Fibroblast of lung (primary cell): ENCODE results near the gene COL8A2. TPM values are rescaled to one million over a fixed set of nuclear protein-coding genes. Genes with fewer than 3 reads are reported as not detected.

ENCODE experiments used
- DNase-seq, 2 donors: peaks; one replicate each; pipeline versions ENCODE4 v3.0.0 to v3.0.0-alpha.2; 2010; ENCODE audit warnings: low read depth in 2 of 2
- H2AFZ ChIP-seq: 2 replicates; pipeline ENCODE4 v1.5.1; 2012; ENCODE audit warnings: low read length, control low read depth, inconsistent platforms
- H3K27ac ChIP-seq: 2 replicates; pipeline ENCODE4 v1.5.1; 2011; ENCODE audit warnings: low read length, control low read depth; ENCODE audit not compliant: insufficient read depth
- H3K27me3 ChIP-seq: 2 replicates; pipeline ENCODE4 v1.5.1; 2011; ENCODE audit warnings: mild to moderate bottlenecking, low read length; ENCODE audit not compliant: control insufficient read depth, insufficient read depth
- H3K36me3 ChIP-seq: 2 replicates; pipeline ENCODE4 v1.5.1; 2011; ENCODE audit warnings: low read length; ENCODE audit not compliant: control insufficient read depth, insufficient read depth
- H3K4me1 ChIP-seq: 2 replicates; pipeline ENCODE4 v1.5.1; 2011; ENCODE audit warnings: low read length; ENCODE audit not compliant: control insufficient read depth, insufficient read depth; ENCODE audit errors: extremely low read depth
- H3K4me2 ChIP-seq: 2 replicates; pipeline ENCODE4 v1.5.1; 2011; ENCODE audit warnings: low read length, control low read depth; ENCODE audit not compliant: insufficient read depth; ENCODE audit errors: extremely low read depth
- H3K4me3 ChIP-seq, 4 experiments: fragments of 200-600 bp in 1 of 4; sonication (generic) in 1 of 4; replicated peaks in 1 of 4; 2 replicates each; pipeline ENCODE4 v1.5.1; 2011 to 2016; ENCODE audit warnings: low read length in 4 of 4, low read depth in 3 of 4, mild to moderate bottlenecking in 3 of 4, control low read depth in 2 of 4, inconsistent platforms in 1 of 4, mixed read lengths in 1 of 4; ENCODE audit not compliant: insufficient read depth in 1 of 4; ENCODE audit errors: control extremely low read depth in 1 of 4
- H3K79me2 ChIP-seq: 2 replicates; pipeline ENCODE4 v1.5.1; 2012; ENCODE audit warnings: mild to moderate bottlenecking, low read length, inconsistent platforms; ENCODE audit not compliant: control insufficient read depth, insufficient read depth
- H3K9ac ChIP-seq: 2 replicates; pipeline ENCODE4 v1.5.1; 2011; ENCODE audit warnings: mild to moderate bottlenecking, low read length, control low read depth; ENCODE audit not compliant: insufficient read depth
- H3K9me3 ChIP-seq: 2 replicates; pipeline ENCODE4 v1.5.1; 2012; ENCODE audit warnings: low read depth, low read length; ENCODE audit not compliant: control insufficient read depth, insufficient read depth
- H4K20me1 ChIP-seq: 2 replicates; pipeline ENCODE4 v1.5.1; 2011; ENCODE audit warnings: low read length; ENCODE audit not compliant: control insufficient read depth, insufficient read depth; ENCODE audit errors: extremely low read depth
- CTCF ChIP-seq, 2 donors: IDR thresholded peaks in 1 of 2; conservative IDR thresholded peaks in 1 of 2; 1 replicate in 1 of 2; 2 replicates in 1 of 2; pipeline ENCODE4 v1.5.1; 2011 to 2012; ENCODE audit warnings: low read length in 2 of 2, control low read depth in 1 of 2, inconsistent platforms in 1 of 2, low read depth in 1 of 2, mild to moderate bottlenecking in 1 of 2
- EZH2 ChIP-seq: IDR thresholded peaks from 2 replicates; pipeline ENCODE4 v1.5.1; 2012; ENCODE audit warnings: low read length, control low read depth, mild to moderate bottlenecking; ENCODE audit errors: missing control alignments
- polyA plus RNA-seq, 2 donors: library from polyadenylated mRNA; depleted of rRNA in 1 of 2; stranded (reverse) in 1 of 2; unstranded in 1 of 2; fragments of >200 nt; gene quantifications; 2 replicates each; pipeline ENCODE4 v1.2.1, GENCODE V29; 2011 to 2012; ENCODE audit warnings: missing spikeins in 1 of 2
- total RNA-seq: library from RNA; depleted of rRNA; stranded (reverse); fragments of >200 nt; gene quantifications from 2 replicates; pipeline ENCODE4 v1.2.1, GENCODE V29; 2014

Gene COL8A2
- total and polyA plus RNA-seq, 2 donors (not counting 1 experiment from before 2014, with no cell fraction given) = 2.9 to 31.0 TPM

DNA sequence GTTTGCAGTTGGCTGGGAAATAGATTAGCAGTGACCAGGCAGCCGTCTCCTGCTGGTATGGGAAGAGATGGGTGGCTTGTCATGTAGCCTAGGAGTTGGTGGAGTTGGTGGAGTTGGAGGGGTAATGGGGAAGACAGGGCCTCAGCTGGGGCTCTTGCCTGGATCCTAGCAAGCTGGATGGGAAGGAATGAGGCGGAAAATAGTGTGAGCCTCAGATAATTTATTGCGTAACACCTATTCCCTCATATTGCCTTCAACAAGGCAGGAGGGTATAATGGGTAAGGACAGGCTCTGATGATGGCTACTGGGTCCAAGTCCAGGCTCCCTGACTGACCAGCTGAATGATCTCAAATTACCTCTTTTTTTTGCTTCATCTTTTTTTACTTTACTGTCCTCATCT is 43.5 kb upstream of the COL8A2 start:
- H3K36me3 ChIP-seq = peaks cover 25% of the 10 kb centered on the region
- peaks cover 95% of the 10 kb centered on the region for H3K79me2 ChIP-seq
- H3K4me1 ChIP-seq = peaks cover 17% of the 10 kb centered on the region
- no peak for DNase-seq
- no peak for TF ChIP-seq CTCF (conservative IDR thresholded peaks at IDR 0.05 in 1 of 2, IDR thresholded peaks at IDR 0.05 in 1 of 2; ENCODE audit: low read depth in 1 of 2, low read length in 2 of 2)
- no peak for TF ChIP-seq EZH2
- H3K27ac ChIP-seq = no peak overlapping the region
- H3K4me3 ChIP-seq = no peak overlapping the region
- no peaks in the 10 kb centered on the region for H3K27me3 ChIP-seq
- H4K20me1 ChIP-seq = no peaks in the 10 kb centered on the region
- H3K9me3 ChIP-seq = no peaks in the 10 kb centered on the region
- H3K9ac ChIP-seq = no peak overlapping the region
- no peak overlapping the region for H3K4me2 ChIP-seq
- H2AFZ ChIP-seq = no peak overlapping the region

DNA sequence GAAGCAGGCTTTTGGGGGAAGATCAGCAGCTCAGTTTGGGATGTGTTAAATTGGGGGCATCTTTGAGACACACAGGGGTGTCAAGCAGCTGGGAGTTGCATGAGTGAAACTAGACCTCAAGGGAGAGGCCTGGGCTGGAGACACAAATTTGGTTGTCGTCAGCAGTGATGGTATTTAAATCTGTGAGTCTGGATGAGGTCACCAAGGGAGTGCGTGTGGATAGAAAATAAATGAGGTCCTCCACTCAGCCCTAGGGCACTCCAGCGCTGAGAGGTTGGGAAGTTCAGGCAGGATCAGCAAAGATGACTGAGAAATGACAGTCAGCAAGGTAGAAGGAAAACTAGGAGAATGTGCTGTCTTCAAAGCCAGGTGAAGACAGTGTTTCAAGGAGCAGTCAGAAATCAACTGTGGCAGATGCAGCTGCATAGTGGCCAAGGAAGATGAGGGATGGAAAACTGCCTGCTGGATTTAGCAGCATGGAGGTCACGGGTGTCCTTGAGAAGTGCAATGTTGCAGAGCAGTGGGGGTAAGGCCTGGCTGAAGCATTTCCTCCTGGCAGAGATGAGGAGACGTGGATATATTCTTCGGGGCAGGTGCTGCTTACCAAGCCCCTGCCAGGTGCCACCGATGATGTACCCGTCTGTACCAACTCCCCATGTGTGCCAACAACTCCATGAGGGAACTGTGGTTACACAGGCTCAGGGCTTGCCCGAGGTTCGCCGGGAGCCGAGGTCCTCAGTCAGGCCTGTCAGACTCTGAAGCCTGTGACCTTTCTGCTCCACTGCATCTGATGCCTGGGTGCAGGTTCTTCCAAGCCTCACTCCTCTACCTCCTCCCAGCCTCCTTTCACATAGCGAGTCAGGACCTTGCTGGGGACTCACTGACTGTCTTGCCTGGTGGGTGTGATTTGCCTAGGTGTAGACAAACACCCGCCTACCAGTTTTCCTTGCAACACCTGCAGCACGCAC is 42.2 kb upstream of the COL8A2 start:
- H3K79me2 ChIP-seq = peaks cover 95% of the 10 kb centered on the region
- H3K4me2 ChIP-seq = no peak overlapping the region
- H3K9ac ChIP-seq = no peak overlapping the region
- no peaks in the 10 kb centered on the region for H3K27me3 ChIP-seq
- H3K36me3 ChIP-seq = peaks cover 18% of the 10 kb centered on the region
- no peak for TF ChIP-seq CTCF (conservative IDR thresholded peaks at IDR 0.05 in 1 of 2, IDR thresholded peaks at IDR 0.05 in 1 of 2; ENCODE audit: low read depth in 1 of 2, low read length in 2 of 2)
- TF ChIP-seq EZH2 = no peak
- no peak overlapping the region for H2AFZ ChIP-seq
- H4K20me1 ChIP-seq = no peaks in the 10 kb centered on the region
- peak; percentile 55 to 67 for DNase-seq
- peak overlapping the region; percentile 76 for H3K27ac ChIP-seq
- H3K9me3 ChIP-seq = no peaks in the 10 kb centered on the region
- peaks cover 15% of the 10 kb centered on the region for H3K4me1 ChIP-seq
- no peak overlapping the region for H3K4me3 ChIP-seq

GRCh38 chr1:36166136-36166535 is 41.1 kb upstream of the COL8A2 start:
- Histone ChIP-seq H3K27ac (peak overlapping the region; percentile 76), H4K20me1 (no peaks in the 10 kb centered on the region), H3K79me2 (peaks cover 98% of the 10 kb centered on the region), H3K36me3 (peaks cover 14% of the 10 kb centered on the region), H3K4me3 (no peak overlapping the region), H3K4me1 (peaks cover 19% of the 10 kb centered on the region), H2AFZ (no peak overlapping the region), H3K4me2 (no peak overlapping the region), H3K9me3 (no peaks in the 10 kb centered on the region), H3K9ac (no peak overlapping the region), H3K27me3 (no peaks in the 10 kb centered on the region)
- DNase-seq = no peak
- no peak for TF ChIP-seq EZH2
- no peak for TF ChIP-seq CTCF (conservative IDR thresholded peaks at IDR 0.05 in 1 of 2, IDR thresholded peaks at IDR 0.05 in 1 of 2; ENCODE audit: low read depth in 1 of 2, low read length in 2 of 2)
